GM12878 (cell line): ENCODE measurements around the gene ZSCAN9. TPM values are rescaled to one million over a fixed set of nuclear protein-coding genes. Genes with fewer than 3 reads are reported as not detected.

Source experiments
- ATAC-seq: fragments of 200-7000 bp; cut with Tn5 transposase; 3 replicates; pipeline ENCODE4 v1.9.1; 2020; ENCODE audit warnings: mild to moderate bottlenecking, moderate library complexity
- BruUV-seq: library from RNA; stranded (reverse); fragments of 400-500 nt; replicated peaks from 2 replicates; lab custom pipeline; 2021; lab: Mats Ljungman, UMichigan
- CTCF ChIA-PET: fragments of 300-600 bp; sonication (Branson Sonifier 250); formaldehyde crosslinking; extraction: SDS; loops from one replicate; lab custom pipeline; 2021; ENCODE audit warnings: inconsistent platforms; lab: Yijun Ruan, JAX
- POLR2A ChIA-PET: fragments of 350-600 bp; formaldehyde crosslinking; extraction: SDS; loops from one replicate; lab custom pipeline; 2021; ENCODE audit warnings: inconsistent platforms; lab: Charles Lee
- RAD21 ChIA-PET: fragments of 300-600 bp; sonication (Branson Sonifier 250); formaldehyde crosslinking; loops from one replicate; lab custom pipeline; 2023; ENCODE audit warnings: antibody characterized with exemption; ENCODE audit not compliant: unreplicated experiment; lab: Charles Lee
- SMC1A ChIA-PET: fragments of 300-600 bp; sonication (Branson Sonifier 250); formaldehyde crosslinking; loops from one replicate; lab custom pipeline; 2023; ENCODE audit not compliant: unreplicated experiment, uncharacterized antibody; lab: Charles Lee
- DNase-seq: peaks from one replicate; pipeline ENCODE4 v3.0.0-alpha.2; 2011; ENCODE audit warnings: low read depth, low spot score
- FAIRE-seq: peaks from 3 replicates; lab custom pipeline; 2011; peaks lifted over from hg19 to GRCh38; lab: Jason Lieb, UNC
- H2AFZ ChIP-seq: 2 replicates; pipeline ENCODE4 v1.6.0; 2011; ENCODE audit warnings: low read depth, low read length, control low read depth; ENCODE audit not compliant: control insufficient read depth
- H3K27ac ChIP-seq: 2 replicates; pipeline ENCODE4 v1.5.1; 2011; ENCODE audit warnings: control low read depth; ENCODE audit not compliant: control insufficient read depth, insufficient read depth
- H3K27me3 ChIP-seq, 2 experiments: replicated peaks in 1 of 2; 2 replicates each; pipeline versions ENCODE4 v1.6.0 to v1.6.1; 2011; ENCODE audit warnings: low read length in 1 of 2; ENCODE audit not compliant: control insufficient read depth in 2 of 2, insufficient read depth in 2 of 2
- H3K36me3 ChIP-seq, 2 experiments: 2 replicates each; pipeline ENCODE4 v1.5.1; 2011; ENCODE audit warnings: low read length in 1 of 2; ENCODE audit not compliant: control insufficient read depth in 2 of 2, insufficient read depth in 2 of 2
- H3K4me1 ChIP-seq: 2 replicates; pipeline ENCODE4 v1.6.1; 2011; ENCODE audit warnings: mild to moderate bottlenecking, low read length, moderate library complexity, mixed read lengths; ENCODE audit not compliant: control insufficient read depth, insufficient read depth
- H3K4me2 ChIP-seq: 2 replicates; pipeline ENCODE4 v1.6.0; 2011; ENCODE audit warnings: control low read depth; ENCODE audit not compliant: control insufficient read depth, insufficient read depth
- H3K4me3 ChIP-seq: fragments of 200-600 bp; sonication (generic); 2 replicates; pipeline ENCODE4 v1.5.1; 2016
- H3K79me2 ChIP-seq: 2 replicates; pipeline ENCODE4 v1.6.0; 2011; ENCODE audit warnings: low read length; ENCODE audit not compliant: control insufficient read depth, insufficient read depth
- H3K9ac ChIP-seq: 2 replicates; pipeline ENCODE4 v1.8.0; 2011; ENCODE audit warnings: low read length, control low read depth, mixed read lengths; ENCODE audit not compliant: control insufficient read depth, insufficient read depth
- H3K9me3 ChIP-seq: replicated peaks from 3 replicates; pipeline ENCODE4 v1.5.1; 2011; ENCODE audit warnings: mild to moderate bottlenecking, low read length; ENCODE audit not compliant: control insufficient read depth, insufficient read depth
- H4K20me1 ChIP-seq: 2 replicates; pipeline ENCODE4 v1.6.0; 2011; ENCODE audit not compliant: control insufficient read depth, insufficient read depth
- BCL3 ChIP-seq: IDR thresholded peaks from 2 replicates; pipeline ENCODE4 v1.6.1; 2011; ENCODE audit warnings: borderline replicate concordance, low read depth, mild to moderate bottlenecking, moderate library complexity, low read length; ENCODE audit not compliant: insufficient read depth, poor library complexity, severe bottlenecking
- IKZF1 ChIP-seq: fragments of 450-650 bp; conservative IDR thresholded peaks from 2 replicates; pipeline ENCODE4 v1.6.1; 2017; ENCODE audit warnings: antibody characterized with exemption, mild to moderate bottlenecking
- KLF5 ChIP-seq: fragments of 450-650 bp; IDR thresholded peaks from 2 replicates; pipeline ENCODE4 v1.6.1; 2014; ENCODE audit warnings: mild to moderate bottlenecking; ENCODE audit not compliant: partially characterized antibody
- MEF2B ChIP-seq: fragments of 450-650 bp; IDR thresholded peaks from 2 replicates; pipeline ENCODE4 v1.6.1; 2018; ENCODE audit warnings: mild to moderate bottlenecking, moderate library complexity; ENCODE audit not compliant: partially characterized antibody, poor library complexity, severe bottlenecking
- NRF1 ChIP-seq: conservative IDR thresholded peaks from 2 replicates; pipeline ENCODE4 v1.6.1; 2011; ENCODE audit warnings: mild to moderate bottlenecking, low read depth, low read length, improper control_type of control experiment
- PAX8 ChIP-seq: fragments of 450-650 bp; IDR thresholded peaks from 2 replicates; pipeline ENCODE4 v1.6.1; 2017; ENCODE audit warnings: mild to moderate bottlenecking, moderate library complexity
- POLR2AphosphoS2 ChIP-seq: IDR thresholded peaks from 2 replicates; pipeline ENCODE4 v1.6.1; 2011; ENCODE audit warnings: low read depth, mild to moderate bottlenecking, low read length, improper control_type of control experiment, moderate library complexity
- SIX5 ChIP-seq: IDR thresholded peaks from 2 replicates; pipeline ENCODE4 v1.6.1; 2011; ENCODE audit warnings: mild to moderate bottlenecking, low read depth, low read length, moderate library complexity; ENCODE audit not compliant: severe bottlenecking
- TCF7 ChIP-seq: IDR thresholded peaks from 2 replicates; pipeline ENCODE4 v1.6.1; 2014; ENCODE audit warnings: antibody characterized with exemption, borderline replicate concordance
- USF1 ChIP-seq: IDR thresholded peaks from 2 replicates; pipeline ENCODE4 v1.6.1; 2011; ENCODE audit warnings: borderline replicate concordance, low read depth, mild to moderate bottlenecking, moderate library complexity, mixed read lengths, low read length; ENCODE audit not compliant: insufficient read depth; ENCODE audit errors: extremely low read length
- YBX1 ChIP-seq: fragments of 450-650 bp; IDR thresholded peaks from 2 replicates; pipeline ENCODE4 v1.6.1; 2016; ENCODE audit warnings: antibody characterized with exemption
- YY1 ChIP-seq: IDR thresholded peaks from 2 replicates; pipeline ENCODE4 v1.6.1; 2011; ENCODE audit warnings: low read depth, mild to moderate bottlenecking, low read length
- ZNF217 ChIP-seq: fragments of 450-650 bp; IDR thresholded peaks from 2 replicates; pipeline ENCODE4 v1.6.1; 2017; ENCODE audit warnings: antibody characterized with exemption, mild to moderate bottlenecking
- ZSCAN29 ChIP-seq: fragments of 450-650 bp; IDR thresholded peaks from 2 replicates; pipeline ENCODE4 v1.6.1; 2017; ENCODE audit warnings: mild to moderate bottlenecking, moderate library complexity
- WGBS: methylation state at CpG from one replicate; pipeline ENCODE4 v1.1.6; 2016; ENCODE audit warnings: low lambda C conversion rate; ENCODE audit not compliant: insufficient replicate concordance, insufficient coverage; ENCODE audit errors: missing lambda C conversion rate; 5-methylcytosine and 5-hydroxymethylcytosine counted together
- in situ Hi-C: fragments of 300-500 bp; cut with MboI; formaldehyde crosslinking; loops from 9 replicates; pipeline ENCODE4 v1.14.3; 2018; ENCODE audit warnings: mixed read lengths
- intact Hi-C: fragments of 100-400 bp; cut with micrococcal nuclease; formaldehyde crosslinking; loops from one replicate; pipeline ENCODE4 v1.14.2; 2022; ENCODE audit not compliant: unreplicated experiment
- polyA plus RNA-seq, 11 experiments: library from polyadenylated mRNA; depleted of rRNA in 4 of 11; unstranded in 6 of 11; stranded (reverse) in 5 of 11; fragments of >200 nt; fragmentation: Nextera tagmentation in 4 of 11; fragmentation: Illumina TruSeq in 1 of 11; extraction: Ambion mirVana in 4 of 11; extraction: Trizol in 1 of 11; gene quantifications; 1 replicate in 1 of 11; 2 replicates in 10 of 11; pipeline versions ENCODE4 v1.2.1 to v1.2.3, GENCODE V29; 2011 to 2016; ENCODE audit warnings: inconsistent platforms in 2 of 11, missing spikeins in 2 of 11, low read depth in 1 of 11
- total RNA-seq, 4 experiments: library from RNA; depleted of rRNA in 3 of 4; stranded (reverse); fragments of >200 nt in 3 of 4; fragmentation: Illumina TruSeq in 1 of 4; extraction: Trizol in 1 of 4; gene quantifications; 2 replicates each; pipeline versions ENCODE4 v1.2.1 to v1.2.3, GENCODE V29; 2013 to 2021

ZSCAN9 gene
- total and polyA plus RNA-seq, 10 of the 15 experiments (the other 5 are each of a cell fraction or from before 2014, with no cell fraction given), result 8.1 to 28.7 (median 17.4) TPM

GRCh38 chr6:28263922-28264321, 38.8 kb downstream of the ZSCAN9 start:
- no peak overlapping the region for H3K4me3 ChIP-seq
- BruUV-seq, result no TSS peak
- peaks cover 4% of the 10 kb centered on the region; the same call in 2 of the 3 replicates for H3K9me3 ChIP-seq
- 32% methylated on average over 2 of the region's 2 CpGs for WGBS
- H3K27ac ChIP-seq, result no peak overlapping the region
- no peak overlapping the region for H3K4me2 ChIP-seq
- H3K4me1 ChIP-seq, result no peaks in the 10 kb centered on the region
- no peak for ATAC-seq
- H3K9ac ChIP-seq, result no peak overlapping the region
- in situ Hi-C loops (no loop called here), intact Hi-C loops (no loop called here)
- ChIA-PET RAD21 (no interaction called here), SMC1A (interaction anchor here (1.2 to 1.6 kb wide), 3 partner anchors 10 to 17 kb away, joined by 3 to 6 read pairs (median 4); partner anchors contain the start of genes PGBD1 and ZKSCAN4), CTCF (no interaction called here), POLR2A (interaction anchor here (0.9 to 1.6 kb wide), 3 partner anchors 10 to 72 kb away, joined by 3 to 5 read pairs (median 3); partner anchors contain the start of gene ZSCAN31)
- H3K27me3 ChIP-seq, result no peaks in the 10 kb centered on the region
- H2AFZ ChIP-seq, result peak overlapping the region; percentile 8; the same call in 1 of the 2 replicates
- FAIRE-seq, result no peak
- DNase-seq, result no peak
- H3K36me3 ChIP-seq, result no peaks in the 10 kb centered on the region
- no peak for TF ChIP-seq PAX8
- no peak for TF ChIP-seq USF1
- TF ChIP-seq YY1, result no peak
- peaks cover 11% of the 10 kb centered on the region for H3K79me2 ChIP-seq
- H4K20me1 ChIP-seq, result no peaks in the 10 kb centered on the region

GRCh38 chr6:28264834-28265401, 39.8 kb downstream of the ZSCAN9 start:
- ChIA-PET SMC1A (interaction anchor here (1.1 to 4.0 kb wide), 6 partner anchors 11 to 86 kb away, joined by 3 to 30 read pairs (median 7); partner anchors contain the start of genes PGBD1, ZKSCAN3 and ZKSCAN4), RAD21 (no interaction called here), POLR2A (interaction anchor here (1.6 kb wide), 1 partner anchor 71 kb away, joined by 5 read pairs; the partner anchor contains the start of gene ZSCAN31), CTCF (interaction anchor here (0.9 kb wide), 1 partner anchor 9 kb away, joined by 3 read pairs; no protein-coding TSS in a partner anchor)
- DNase-seq (no peak), FAIRE-seq (no peak), ATAC-seq (no peak)
- Histone ChIP-seq H3K27ac (no peak overlapping the region), H3K4me1 (no peaks in the 10 kb centered on the region), H4K20me1 (no peaks in the 10 kb centered on the region), H3K9me3 (no peaks in the 10 kb centered on the region; the same call in 2 of the 3 replicates), H3K27me3 (no peaks in the 10 kb centered on the region), H3K4me3 (no peak overlapping the region), H3K79me2 (peaks cover 11% of the 10 kb centered on the region), H3K4me2 (no peak overlapping the region), H2AFZ (no peak overlapping the region), H3K36me3 (no peaks in the 10 kb centered on the region), H3K9ac (no peak overlapping the region)
- in situ Hi-C loops, result no loop called here
- intact Hi-C loops, result loop anchor here (5.0 kb wide), 2 partner anchors 72 to 92 kb away; partner anchors contain the start of gene ZSCAN31
- WGBS, result 72% methylated on average over 4 of the region's 4 CpGs
- BruUV-seq, result no TSS peak
- TF ChIP-seq KLF5 (no peak), NRF1 (no peak), ZNF217 (no peak), ZSCAN29 (no peak), SIX5 (no peak), TCF7 (no peak), YBX1 (no peak), MEF2B (no peak), BCL3 (no peak), POLR2AphosphoS2 (no peak), IKZF1 (no peak)
